GM23338 (cell line): ENCODE results near the gene ETV6.

ENCODE experiments used
- CREB1 ChIP-seq: fragments of 250-450 bp; sonication (Bioruptor Pico); IDR thresholded peaks from 2 replicates; pipeline ENCODE4 v1.5.0; 2020; ENCODE audit warnings: low read depth, mild to moderate bottlenecking, moderate library complexity
- CTCF ChIP-seq, 2 experiments: fragments of 200-600 bp in 1 of 2; sonication (generic) in 1 of 2; conservative IDR thresholded peaks; 2 replicates each; pipeline versions ENCODE4 v1.5.1 to v1.6.1; 2016 to 2017; ENCODE audit warnings: antibody characterized with exemption in 2 of 2, low read depth in 2 of 2, mild to moderate bottlenecking in 2 of 2, moderate library complexity in 1 of 2
- ETS1 ChIP-seq: IDR thresholded peaks from 2 replicates; pipeline ENCODE4 v1.6.1; 2016; ENCODE audit warnings: antibody characterized with exemption
- EZH2 ChIP-seq: fragments of 200-600 bp; sonication (generic); IDR thresholded peaks from one replicate; pipeline ENCODE4 v1.8.0; 2017; ENCODE audit warnings: antibody characterized with exemption, mild to moderate bottlenecking, low read depth; ENCODE audit not compliant: unreplicated experiment
- EZH2phosphoT487 ChIP-seq: fragments of 200-600 bp; sonication (generic); IDR thresholded peaks from one replicate; pipeline ENCODE4 v1.8.1; 2018; ENCODE audit warnings: antibody characterized with exemption; ENCODE audit not compliant: unreplicated experiment
- JUNB ChIP-seq: IDR thresholded peaks from one replicate; pipeline ENCODE4 v1.6.1; 2016; ENCODE audit warnings: antibody characterized with exemption; ENCODE audit not compliant: unreplicated experiment
- NANOG ChIP-seq: IDR thresholded peaks from 2 replicates; pipeline ENCODE4 v1.6.1; 2016; ENCODE audit warnings: antibody characterized with exemption, borderline replicate concordance
- POLR2AphosphoS5 ChIP-seq: IDR thresholded peaks from 2 replicates; pipeline ENCODE4 v1.6.1; 2016; ENCODE audit warnings: antibody characterized with exemption, low read depth
- REST ChIP-seq: IDR thresholded peaks from one replicate; pipeline ENCODE4 v1.6.1; 2018; ENCODE audit warnings: antibody characterized with exemption; ENCODE audit not compliant: unreplicated experiment
- STAT1 ChIP-seq: IDR thresholded peaks from one replicate; pipeline ENCODE4 v1.6.1; 2016; ENCODE audit warnings: antibody characterized with exemption; ENCODE audit not compliant: unreplicated experiment
- ZNF114 ChIP-seq: fragments of 250-450 bp; sonication (Bioruptor Pico); IDR thresholded peaks from 2 replicates; pipeline ENCODE4 v1.5.0; 2020; ENCODE audit warnings: mild to moderate bottlenecking, moderate library complexity
- ZNF331 ChIP-seq: fragments of 250-450 bp; sonication (Bioruptor Pico); IDR thresholded peaks from 2 replicates; pipeline ENCODE4 v1.5.0; 2020; ENCODE audit warnings: low read depth, mild to moderate bottlenecking, moderate library complexity

GRCh38 chr12:11894890-11895289, 245.4 kb downstream of the ETV6 start:
- TF ChIP-seq CTCF (conservative IDR thresholded peaks at IDR 0.05; ENCODE audit: low read depth in 2 of 2) = no peak
- no peak for TF ChIP-seq ETS1
- no peak for TF ChIP-seq POLR2AphosphoS5
- TF ChIP-seq EZH2 = no peak
- no peak for TF ChIP-seq JUNB
- TF ChIP-seq REST = no peak
- TF ChIP-seq CREB1 (CRISPR knock-in tag) = no peak
- no peak for TF ChIP-seq EZH2phosphoT487
- no peak for TF ChIP-seq ZNF331 (CRISPR knock-in tag)
- TF ChIP-seq NANOG = no peak
- TF ChIP-seq STAT1 = no peak
- no peak for TF ChIP-seq ZNF114 (CRISPR knock-in tag)
